IPS-18c (cell line): ENCODE data around the gene IL2RG.

Experiments
- H3K4me3 ChIP-seq: 2 replicates; pipeline ENCODE4 v1.7.0; 2013; ENCODE audit warnings: low read depth, mild to moderate bottlenecking, low read length, moderate library complexity; ENCODE audit not compliant: insufficient read depth
- H3K9me3 ChIP-seq: one replicate; pipeline ENCODE4 v1.6.1; 2013; ENCODE audit warnings: mild to moderate bottlenecking, low read length, moderate library complexity; ENCODE audit not compliant: control insufficient read depth, insufficient read depth

IL2RG gene

DNA sequence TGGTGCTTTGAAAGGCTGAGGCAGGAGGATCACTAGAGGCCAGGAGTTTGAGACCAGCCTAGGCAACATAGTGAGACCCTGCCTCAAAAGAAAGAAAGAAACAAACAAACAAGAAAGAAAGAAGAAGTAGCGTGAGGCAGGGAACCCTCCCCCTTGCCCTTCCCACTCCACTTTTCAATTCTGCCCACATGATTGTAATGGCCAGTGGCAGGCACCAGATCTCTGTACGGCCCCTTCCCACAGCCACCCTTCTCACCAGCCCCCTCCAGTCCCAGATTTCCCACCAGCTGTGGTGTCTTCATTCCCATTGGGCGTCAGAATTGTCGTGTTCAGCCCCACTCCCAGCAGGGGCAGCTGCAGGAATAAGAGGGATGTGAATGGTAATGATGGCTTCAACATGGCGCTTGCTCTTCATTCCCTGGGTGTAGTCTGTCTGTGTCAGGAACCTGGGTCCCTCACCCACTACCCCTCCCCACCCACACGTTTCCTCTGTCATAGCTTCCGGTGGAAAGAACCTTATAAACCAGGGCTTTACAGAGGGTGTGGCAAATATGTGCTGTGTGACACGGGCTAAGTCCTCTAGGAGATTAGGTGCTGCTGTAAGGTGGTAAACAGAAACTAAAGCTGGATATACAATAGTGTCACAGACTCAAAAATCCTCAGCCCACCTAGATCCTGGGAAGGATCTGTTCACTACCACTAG lies at the start of gene IL2RG:
Gene IL2RG, minus strand, starts transcription at position 437 of the 703 bp plus-strand sequence. Its CDS starts 38 bp downstream, at position 399.
- Histone ChIP-seq H3K9me3 (peaks cover 2% of the 10 kb centered on the region), H3K4me3 (no peak within 1 kb of the TSS)

DNA sequence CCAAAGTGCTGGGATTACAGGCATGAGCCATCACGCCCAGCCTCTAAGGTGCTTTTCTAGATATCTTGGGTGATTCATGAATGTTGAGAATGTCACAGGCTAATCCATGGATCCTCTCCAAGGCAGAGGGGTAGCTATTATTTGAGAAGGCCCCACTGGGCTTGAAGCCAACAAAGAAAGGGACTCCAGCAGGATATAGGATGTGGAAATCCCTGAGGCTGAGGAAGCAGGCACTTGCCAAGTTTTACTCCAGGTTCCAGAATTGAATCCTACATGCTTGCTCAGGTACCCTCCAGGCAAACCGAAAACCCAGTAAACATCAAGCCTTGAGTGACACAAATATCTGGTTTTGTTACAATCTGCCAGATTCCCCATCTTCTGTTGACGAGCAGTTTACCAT lies 49.1 kb upstream of the IL2RG start:
- peaks cover 3% of the 10 kb centered on the region for H3K9me3 ChIP-seq

DNA sequence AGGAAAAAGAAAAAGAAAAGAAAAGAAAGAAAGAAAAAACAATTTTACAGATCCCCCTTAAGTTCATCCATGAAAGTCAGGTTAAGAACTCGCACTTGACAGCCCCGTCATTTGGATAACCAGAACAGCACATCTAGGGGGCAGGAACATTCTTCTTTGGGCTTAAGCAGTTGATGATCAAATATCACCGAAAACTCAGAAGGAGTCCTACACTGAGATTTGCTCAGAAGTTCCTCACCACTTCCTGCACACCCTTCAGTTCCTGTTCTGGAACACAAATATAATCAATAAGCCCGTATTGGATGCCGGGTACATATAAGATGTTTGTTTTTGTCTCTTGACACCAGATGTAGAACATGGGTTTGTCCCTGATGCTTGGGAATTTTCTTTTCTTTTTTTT lies 48.0 kb upstream of the IL2RG start:
- Histone ChIP-seq H3K4me3 (no peak overlapping the region), H3K9me3 (peaks cover 3% of the 10 kb centered on the region)

More for the DNA sequence above, 49.1 kb upstream of the IL2RG start:
- no peak overlapping the region for H3K4me3 ChIP-seq

DNA sequence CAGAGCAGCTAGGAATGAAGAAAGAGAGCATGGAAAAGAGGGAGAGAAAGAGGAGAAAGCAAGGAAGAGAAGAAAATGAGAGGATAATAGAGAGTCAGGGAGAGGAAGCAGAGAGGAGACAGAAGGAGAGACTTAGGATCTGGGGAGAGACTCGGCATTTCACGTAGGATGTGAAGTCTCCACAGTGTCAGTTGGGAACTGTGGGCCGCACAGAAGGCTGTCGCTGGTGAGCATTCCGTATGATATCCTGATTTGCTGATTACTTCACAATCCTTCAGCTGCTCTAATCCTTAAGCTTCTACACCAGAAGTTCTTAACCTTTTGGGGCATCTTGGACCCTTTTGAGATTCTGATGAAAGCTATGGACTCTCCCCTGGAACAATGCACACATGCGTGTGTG lies 47.2 kb upstream of the IL2RG start:
- Histone ChIP-seq H3K4me3 (no peak overlapping the region; the same call in 1 of the 2 replicates), H3K9me3 (peaks cover 3% of the 10 kb centered on the region)

DNA sequence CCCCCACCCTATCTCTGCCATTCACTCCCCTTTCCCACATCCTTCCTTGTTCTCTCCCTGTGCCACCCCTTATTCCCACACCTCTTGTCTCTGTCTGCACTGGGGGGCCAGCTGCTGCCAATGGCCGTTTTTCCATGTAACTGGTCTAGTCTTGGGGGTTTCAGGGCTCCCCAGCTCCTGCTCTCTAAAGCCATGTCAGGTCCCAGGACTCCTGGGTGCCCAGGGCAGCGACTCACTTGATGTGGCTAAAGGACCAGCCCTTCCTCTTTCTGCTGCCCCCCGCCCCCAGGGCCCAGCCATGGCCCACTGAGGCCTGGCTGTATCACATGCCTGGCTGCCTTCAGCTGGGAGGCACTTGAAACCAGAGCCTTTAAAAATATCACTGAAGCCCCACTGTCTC lies 43.3 kb upstream of the IL2RG start:
- peaks cover 10% of the 10 kb centered on the region for H3K9me3 ChIP-seq
- no peak overlapping the region for H3K4me3 ChIP-seq

DNA sequence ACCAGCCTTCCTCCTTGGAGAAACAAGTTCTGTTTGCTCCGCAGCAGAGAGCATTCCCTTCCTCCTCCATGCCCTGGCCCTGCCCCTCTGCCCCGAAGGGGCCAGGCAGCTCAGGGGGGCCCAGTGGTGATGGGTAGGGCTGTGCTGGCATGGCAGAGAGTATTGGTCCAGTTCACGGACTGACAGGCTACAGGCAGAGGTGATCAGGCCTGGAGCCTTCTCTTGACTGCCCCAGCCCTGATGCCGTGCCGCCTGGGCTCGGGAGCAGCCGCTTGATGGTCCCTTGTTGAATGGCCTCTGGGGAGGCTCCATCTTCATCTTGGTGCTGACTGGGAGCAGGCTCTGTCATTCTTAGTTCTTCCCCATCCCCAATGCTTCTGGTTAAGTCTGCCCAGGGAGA lies 42.8 kb upstream of the IL2RG start:
- Histone ChIP-seq H3K9me3 (peaks cover 10% of the 10 kb centered on the region), H3K4me3 (no peak overlapping the region)

DNA sequence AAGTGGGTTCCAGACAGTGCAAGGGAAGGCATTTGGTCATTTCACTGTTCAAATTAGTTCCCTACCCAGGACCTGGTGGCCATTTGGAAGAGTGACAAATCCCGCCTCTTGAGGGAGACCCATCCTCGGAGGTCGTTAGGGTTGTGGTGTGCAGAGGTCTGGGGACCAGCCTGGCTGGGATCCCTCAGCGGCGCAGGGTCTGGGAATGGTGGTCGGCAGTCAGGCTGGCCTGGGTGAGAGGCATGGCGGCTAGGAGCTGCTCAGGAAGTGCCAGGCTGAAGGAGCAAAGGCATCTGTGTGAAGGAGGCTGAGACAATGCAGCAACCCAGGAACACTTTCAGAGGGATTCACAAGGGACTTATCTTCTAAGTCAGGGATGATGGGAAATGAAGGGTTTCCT lies 40.0 kb upstream of the IL2RG start:
- H3K4me3 ChIP-seq = no peak overlapping the region
- peaks cover 13% of the 10 kb centered on the region for H3K9me3 ChIP-seq

DNA sequence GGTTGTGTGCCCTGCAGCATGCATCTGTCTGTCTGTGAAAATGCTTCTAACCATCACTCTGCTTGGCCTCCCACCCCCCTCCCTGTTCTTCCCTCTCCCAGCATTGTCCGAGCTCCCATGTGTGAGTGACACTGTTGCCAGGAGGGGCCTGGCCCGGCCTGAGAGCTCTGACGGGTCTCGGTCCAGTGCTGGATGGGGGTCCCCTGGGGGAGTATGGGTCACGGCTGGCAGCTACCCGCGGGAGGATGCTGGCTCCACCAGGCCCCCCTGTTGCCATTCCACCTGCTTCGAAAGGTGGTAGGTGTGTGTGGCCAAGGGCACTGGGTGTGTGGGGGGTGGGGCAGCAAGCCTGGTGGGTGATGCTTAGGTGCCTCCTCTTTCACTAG lies 36.9 kb upstream of the IL2RG start:
- Histone ChIP-seq H3K4me3 (no peak overlapping the region), H3K9me3 (peaks cover 10% of the 10 kb centered on the region)

DNA sequence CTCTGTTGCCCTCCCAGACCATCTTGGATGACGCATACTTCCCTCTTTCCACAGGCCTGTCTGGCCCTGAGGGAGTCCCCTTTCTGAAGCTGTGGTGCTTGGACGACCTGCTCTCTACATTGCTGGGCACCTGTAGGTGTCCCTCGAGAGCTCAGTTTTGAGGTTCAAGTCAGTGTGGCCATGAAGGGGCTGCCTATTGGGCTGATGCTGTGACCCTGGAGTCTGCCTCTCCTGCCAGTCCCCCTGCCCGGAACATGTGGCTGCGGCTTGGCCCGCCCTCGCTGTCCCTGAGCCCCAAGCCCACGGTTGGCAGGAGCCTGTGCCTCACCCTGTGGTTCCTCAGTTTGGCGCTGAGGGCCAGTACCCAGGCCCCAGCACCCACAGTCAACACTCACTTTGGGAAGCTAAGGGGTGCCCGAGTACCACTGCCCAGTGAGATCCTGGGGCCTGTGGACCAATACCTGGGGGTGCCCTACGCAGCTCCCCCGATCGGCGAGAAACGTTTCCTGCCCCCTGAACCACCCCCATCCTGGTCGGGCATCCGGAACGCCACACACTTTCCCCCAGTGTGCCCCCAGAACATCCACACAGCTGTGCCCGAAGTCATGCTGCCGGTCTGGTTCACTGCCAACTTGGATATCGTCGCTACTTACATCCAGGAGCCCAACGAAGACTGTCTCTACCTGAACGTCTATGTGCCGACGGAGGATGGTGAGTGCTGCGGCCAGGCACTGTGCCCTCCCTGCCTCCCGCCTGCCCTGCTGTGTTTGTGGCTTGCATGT lies 36.3 kb upstream of the IL2RG start:
- Histone ChIP-seq H3K9me3 (peaks cover 10% of the 10 kb centered on the region), H3K4me3 (no peak overlapping the region)

DNA sequence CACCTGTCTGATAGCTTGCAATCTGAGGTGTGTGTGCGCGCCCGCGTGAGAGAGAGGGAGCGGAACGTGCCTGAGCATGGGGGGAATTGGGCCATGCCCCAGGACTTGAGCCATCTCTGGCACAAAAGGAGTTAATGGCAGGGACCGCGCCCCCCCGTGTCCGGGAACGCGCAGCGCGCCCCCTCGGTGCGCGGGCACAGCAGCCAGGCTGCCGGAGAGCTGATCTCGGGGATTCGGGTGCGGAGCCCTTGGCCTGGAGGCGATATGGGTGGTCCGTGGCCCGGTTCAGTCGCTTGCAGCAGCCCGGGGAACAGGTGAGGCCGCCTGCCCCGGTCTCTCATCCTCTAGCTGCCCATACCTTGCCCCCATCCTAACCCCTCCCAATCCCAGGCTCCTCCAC lies 33.3 kb upstream of the IL2RG start, which contains the start of gene NLGN3:
Gene NLGN3, plus strand, starts transcription at position 191 of the 400 bp plus-strand sequence. CDS start 2,909 bp downstream, outside the sequence.
- Histone ChIP-seq H3K9me3 (peaks cover 4% of the 10 kb centered on the region), H3K4me3 (peak within 1 kb of the TSS; percentile 61)

DNA sequence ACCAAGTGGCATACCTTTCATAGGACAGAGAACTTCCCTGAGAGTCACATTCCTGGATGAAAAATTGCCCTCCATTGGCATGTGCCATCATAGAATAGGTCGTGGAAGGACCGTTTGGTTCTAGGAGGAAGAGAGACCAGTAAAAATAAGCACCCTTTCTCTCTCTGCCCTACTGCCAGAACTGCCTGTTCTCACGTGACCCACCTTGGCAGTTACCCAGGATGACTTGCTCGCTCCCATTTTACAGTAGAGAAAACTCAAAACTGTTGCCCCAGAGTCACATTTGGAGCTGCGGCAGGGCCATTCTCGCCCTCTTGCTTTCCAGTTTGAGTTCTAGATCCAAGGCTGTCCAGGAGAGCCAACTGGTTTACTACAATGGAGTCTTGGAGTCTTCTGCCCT lies 32.1 kb upstream of the IL2RG start:
- no peak overlapping the region; the same call in 1 of the 2 replicates for H3K4me3 ChIP-seq
- no peaks in the 10 kb centered on the region for H3K9me3 ChIP-seq

DNA sequence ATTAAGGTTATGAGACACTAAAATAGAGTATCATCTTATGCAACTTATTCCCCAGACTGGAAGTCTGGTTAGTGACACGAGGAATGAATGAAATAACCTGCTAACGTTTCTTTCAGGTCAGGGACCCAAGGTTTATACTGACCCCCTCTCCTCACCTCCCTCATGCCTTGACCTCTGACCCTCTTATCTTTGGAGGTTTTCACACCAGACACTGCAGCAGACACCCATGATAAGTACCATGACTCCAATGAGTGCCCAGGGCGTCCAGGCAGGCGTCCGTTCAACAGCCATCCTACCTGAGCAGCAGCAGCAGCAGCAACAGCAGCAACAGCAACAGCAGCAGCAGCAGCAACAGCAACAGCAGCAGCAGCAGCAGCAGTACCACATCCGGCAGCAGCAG lies 29.1 kb upstream of the IL2RG start:
- Histone ChIP-seq H3K4me3 (no peak overlapping the region), H3K9me3 (no peaks in the 10 kb centered on the region)

DNA sequence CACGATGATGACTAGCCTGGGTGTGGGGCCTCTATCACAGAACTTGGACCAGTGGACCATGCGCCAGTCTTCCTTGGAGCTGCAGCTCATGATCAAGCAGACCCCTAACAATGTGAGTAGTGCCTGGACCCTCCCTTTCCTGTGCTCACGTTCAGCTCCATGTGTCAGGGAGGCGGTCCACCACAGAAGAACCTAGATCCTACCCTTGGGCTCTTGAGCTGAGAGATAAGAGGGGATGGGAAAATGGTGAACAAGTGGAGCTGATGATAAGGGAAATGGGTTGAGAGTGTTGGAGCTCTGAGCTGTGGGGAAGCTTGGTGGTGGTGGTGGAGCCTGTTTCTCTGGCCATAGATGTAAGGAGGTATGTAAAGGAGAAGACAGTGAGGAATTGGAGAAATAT lies 20.1 kb upstream of the IL2RG start:
- peaks cover 3% of the 10 kb centered on the region for H3K9me3 ChIP-seq
- no peak overlapping the region for H3K4me3 ChIP-seq

DNA sequence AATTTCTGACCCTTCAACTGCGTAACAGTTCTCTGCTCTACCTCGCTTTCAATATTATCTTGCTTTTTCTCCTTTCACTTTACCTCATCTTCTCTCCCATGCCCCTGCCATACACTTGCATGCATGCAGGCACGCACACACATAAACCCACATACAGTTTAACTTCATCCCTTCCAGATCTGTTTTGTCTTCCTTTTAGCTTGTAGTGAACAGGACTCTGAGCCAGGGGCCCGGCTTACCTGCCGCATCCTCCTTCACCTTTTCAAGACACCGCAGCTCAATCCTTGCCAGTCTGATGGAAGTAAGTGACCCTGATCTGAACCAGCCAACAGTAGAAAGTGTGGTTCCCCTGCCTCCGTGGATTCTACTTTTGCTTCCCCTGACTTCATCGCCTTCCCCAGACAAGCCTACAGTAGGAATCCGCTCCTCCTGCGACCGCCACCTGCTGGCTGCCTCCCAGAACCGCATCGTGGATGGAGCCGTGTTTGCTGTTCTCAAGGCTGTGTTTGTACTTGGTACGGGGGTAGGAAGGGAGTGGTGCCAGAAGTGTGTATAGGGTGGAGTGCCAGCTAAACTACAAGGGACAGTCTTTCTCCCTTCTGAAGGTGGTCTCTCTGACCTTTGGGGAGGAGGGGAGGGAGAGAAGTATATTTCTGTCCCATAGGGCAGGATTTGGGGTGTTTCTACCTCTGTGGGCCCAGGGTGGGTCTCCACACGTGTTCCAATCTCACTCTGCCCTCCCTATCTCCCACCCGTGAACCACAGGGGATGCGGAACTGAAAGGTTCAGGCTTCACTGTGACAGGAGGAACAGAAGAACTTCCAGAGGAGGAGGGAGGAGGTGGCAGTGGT lies 17.8 kb upstream of the IL2RG start:
- Histone ChIP-seq H3K4me3 (no peak overlapping the region), H3K9me3 (peaks cover 2% of the 10 kb centered on the region)

DNA sequence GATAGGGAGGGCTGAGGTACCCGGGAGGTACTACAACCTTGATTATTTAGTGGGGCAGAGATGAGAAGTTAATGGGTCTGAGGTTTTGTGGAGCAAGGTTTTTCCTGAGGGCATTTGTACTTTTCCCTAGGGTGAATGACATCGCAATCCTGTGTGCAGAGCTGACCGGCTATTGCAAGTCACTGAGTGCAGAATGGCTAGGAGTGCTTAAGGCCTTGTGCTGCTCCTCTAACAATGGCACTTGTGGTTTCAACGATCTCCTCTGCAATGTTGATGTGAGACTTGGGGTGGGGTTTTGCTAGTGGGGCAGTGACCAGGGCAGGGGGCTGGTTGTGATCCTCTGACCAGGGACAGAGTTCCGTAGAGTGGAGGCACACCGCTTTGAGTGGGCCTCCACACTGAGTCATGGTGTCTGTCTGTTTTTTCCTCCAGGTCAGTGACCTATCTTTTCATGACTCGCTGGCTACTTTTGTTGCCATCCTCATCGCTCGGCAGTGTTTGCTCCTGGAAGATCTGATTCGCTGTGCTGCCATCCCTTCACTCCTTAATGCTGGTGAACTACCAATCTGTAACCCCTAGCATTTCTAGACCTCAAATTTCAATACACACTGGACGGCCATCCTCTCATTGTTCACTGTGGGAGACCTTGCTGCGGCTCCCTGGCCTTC lies 16.9 kb upstream of the IL2RG start:
- H3K4me3 ChIP-seq = no peak overlapping the region
- peaks cover 2% of the 10 kb centered on the region for H3K9me3 ChIP-seq

DNA sequence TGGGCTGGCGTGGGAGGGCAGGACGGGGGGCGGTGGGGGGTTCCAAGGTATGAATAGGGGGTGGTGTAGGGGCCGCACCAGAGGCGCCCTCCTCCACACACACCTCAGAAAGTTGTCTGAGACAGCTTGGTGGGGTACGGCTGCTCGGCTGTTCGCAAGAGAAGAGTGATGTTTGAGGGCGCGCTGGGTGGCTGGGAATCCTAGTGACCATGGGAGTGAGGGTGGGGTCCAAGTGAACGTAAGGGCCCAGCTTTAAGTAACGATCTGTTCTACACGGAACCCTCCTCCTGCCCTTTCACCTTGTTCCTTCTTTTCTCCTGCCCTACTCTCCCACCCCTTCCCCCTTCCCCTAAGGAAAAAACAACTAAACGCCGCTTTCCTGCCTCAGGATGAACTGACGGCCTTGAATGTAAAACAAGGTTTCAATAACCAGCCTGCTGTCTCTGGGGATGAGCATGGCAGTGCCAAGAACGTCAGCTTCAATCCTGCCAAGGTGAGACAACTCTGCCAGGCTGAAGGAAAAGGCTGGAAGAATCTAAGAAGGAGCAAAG lies 7.7 kb upstream of the IL2RG start:
- peak overlapping the region; percentile 39 for H3K4me3 ChIP-seq
- peaks cover 6% of the 10 kb centered on the region for H3K9me3 ChIP-seq
